ENCODE results near the gene SOCS7. TPM values are rescaled to one million over a fixed set of nuclear protein-coding genes. Genes with fewer than 3 reads are reported as not detected.

SOCS7 gene
- total and polyA plus RNA-seq, 10 of the 15 experiments (the other 5 are each of a cell fraction or from before 2014, with no cell fraction given): 0.68 to 12.8 (median 7.3) TPM

DNA sequence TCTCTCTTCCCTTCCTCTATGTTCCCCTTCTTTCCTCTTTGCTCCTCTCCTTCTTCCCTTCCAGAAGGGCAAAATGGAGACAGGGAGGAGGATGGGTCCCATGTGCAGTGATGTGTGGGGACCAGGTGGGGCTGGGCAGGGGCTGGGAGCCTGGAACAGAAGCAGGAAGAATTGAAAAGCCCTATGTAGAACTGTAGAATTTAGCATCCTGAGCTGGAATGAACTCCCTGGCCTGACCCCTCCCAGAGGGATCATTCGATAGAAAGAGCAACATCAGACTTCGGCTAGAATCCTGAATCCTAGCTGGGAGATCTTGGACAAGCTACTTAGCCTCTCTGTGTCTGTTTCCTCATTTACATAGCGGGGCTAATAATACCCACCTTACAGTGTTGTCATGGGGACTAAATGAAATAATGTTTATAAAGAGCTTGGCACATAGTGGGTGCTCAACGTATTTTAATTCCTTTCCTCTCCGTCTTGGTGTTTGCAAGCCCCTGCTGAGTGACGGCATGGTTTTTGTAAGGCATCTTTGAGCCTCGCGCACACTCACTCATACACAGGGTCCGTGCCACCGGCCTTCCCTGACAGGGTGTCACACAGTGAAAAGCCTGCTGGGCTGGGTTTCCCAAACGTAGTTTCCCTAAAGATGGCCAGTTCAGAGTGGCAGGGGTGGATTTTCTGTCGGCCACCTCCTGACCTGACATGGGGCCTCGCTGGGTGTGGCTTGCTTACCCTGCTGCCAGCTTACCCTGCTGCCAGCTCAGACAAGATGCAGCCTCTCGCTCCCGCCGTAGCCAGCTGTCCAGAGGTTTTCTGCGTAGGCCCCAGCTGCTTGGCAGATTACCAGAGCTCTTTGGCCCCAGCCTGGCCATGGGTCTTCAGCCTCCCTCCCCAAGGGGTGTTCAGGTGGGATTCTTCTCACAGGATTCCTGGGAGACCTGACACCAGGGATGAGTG is 70.5 kb downstream of the SOCS7 start:
- WGBS (ENCODE audit: insufficient coverage, insufficient replicate concordance, low lambda C conversion rate, missing lambda C conversion rate): 50% methylated on average over 17 of the region's 17 CpGs
- in situ Hi-C loops (cut with MboI): no loop called here
- ChIA-PET POLR2A (interaction anchor here (0.6 kb wide), 1 partner anchor 441 kb away, joined by 4 read pairs; no protein-coding TSS in a partner anchor), SMC1A (ENCODE audit: uncharacterized antibody, unreplicated experiment) (interaction anchor here (1.0 to 2.1 kb wide), 3 partner anchors 10 to 73 kb away, joined by 5 to 11 read pairs (median 5); no protein-coding TSS in a partner anchor), RAD21 (ENCODE audit: unreplicated experiment) (interaction anchor here (1.0 to 2.0 kb wide), 5 partner anchors 21 to 246 kb away, joined by 3 to 6 read pairs (median 4); no protein-coding TSS in a partner anchor), CTCF (interaction anchor here (0.7 to 4.7 kb wide), 12 partner anchors 10 to 246 kb away, joined by 3 to 31 read pairs (median 5); no protein-coding TSS in a partner anchor)
- Histone ChIP-seq H3K36me3 (ENCODE audit: control insufficient read depth in 2 of 2, insufficient read depth in 2 of 2, low read length in 1 of 2) (no peaks in the 10 kb centered on the region), H2AFZ (ENCODE audit: control insufficient read depth, low read depth, low read length) (no peak overlapping the region), H3K4me2 (ENCODE audit: control insufficient read depth, insufficient read depth) (no peak overlapping the region), H3K27ac (ENCODE audit: control insufficient read depth, insufficient read depth) (no peak overlapping the region), H3K4me3 (no peak overlapping the region), H3K9ac (ENCODE audit: control insufficient read depth, insufficient read depth, low read length) (no peak overlapping the region), H3K9me3 (replicated peaks; ENCODE audit: control insufficient read depth, insufficient read depth, low read length) (no peaks in the 10 kb centered on the region), H4K20me1 (ENCODE audit: control insufficient read depth, insufficient read depth) (no peaks in the 10 kb centered on the region), H3K27me3 (replicated peaks in 1 of 2; ENCODE audit: control insufficient read depth in 2 of 2, insufficient read depth in 2 of 2, low read length in 1 of 2) (peaks cover 4 to 6% of the 10 kb centered on the region in 2 experiments; a peak in 3 of 4 replicates), H3K4me1 (ENCODE audit: control insufficient read depth, insufficient read depth, low read length) (peaks cover 3% of the 10 kb centered on the region), H3K79me2 (ENCODE audit: control insufficient read depth, insufficient read depth, low read length) (no peaks in the 10 kb centered on the region)
- no TSS peak for BruUV-seq (replicated peaks)
- TF ChIP-seq IKZF2 (IDR thresholded peaks at IDR 0.05) (no peak), MEF2B (IDR thresholded peaks at IDR 0.05; ENCODE audit: partially characterized antibody, poor library complexity, severe bottlenecking) (no peak), CHD1 (IDR thresholded peaks at IDR 0.05; ENCODE audit: low read depth, low read length) (no peak), SMAD1 (IDR thresholded peaks at IDR 0.05; ENCODE audit: low read depth, partially characterized antibody) (no peak), NFXL1 (IDR thresholded peaks at IDR 0.05; ENCODE audit: borderline replicate concordance) (no peak)
- FAIRE-seq (no peak), ATAC-seq (no peak), DNase-seq (ENCODE audit: low read depth, low spot score) (no peak)
- intact Hi-C loops (cut with micrococcal nuclease; ENCODE audit: unreplicated experiment): loop anchor here (2.0 to 10.0 kb wide), 2 partner anchors 71 to 163 kb away; no protein-coding TSS in a partner anchor

Data from GM12878 (cell line).